Central memory CD8-positive, alpha-beta T cell (primary cell): Measurements from ENCODE around the gene ISG20L2.
"Not testable (repeated sequence)": the region's sequence is repeated elsewhere in the genome, so short reads cannot be mapped to it uniquely, and the experiment has no call there.

ENCODE experiments used
- ATAC-seq: fragments of 150-1000 bp; cut with Tn5 transposase; replicated peaks from 2 replicates; pipeline ENCODE4 v1.10.0; 2022; ENCODE audit warnings: mild to moderate bottlenecking, moderate FRiP score, moderate number of reproducible peaks; ENCODE audit not compliant: poor library complexity, severe bottlenecking; ENCODE audit errors: extremely low read depth
- DNase-seq, 2 donors: peaks; one replicate each; pipeline ENCODE4 v3.0.0; 2021; ENCODE audit warnings: low spot score in 2 of 2
- H3K27ac Mint-ChIP-seq: one replicate; pipeline ENCODE4 v1.8.0; 2022; ENCODE audit warnings: low read depth, mild to moderate bottlenecking, moderate library complexity, mixed read lengths
- H3K27me3 Mint-ChIP-seq: one replicate; pipeline ENCODE4 v1.8.0; 2022; ENCODE audit warnings: mixed read lengths
- H3K36me3 Mint-ChIP-seq: one replicate; pipeline ENCODE4 v1.8.0; 2022; ENCODE audit warnings: mild to moderate bottlenecking, moderate library complexity, mixed read lengths; ENCODE audit not compliant: insufficient read depth
- H3K4me1 Mint-ChIP-seq: one replicate; pipeline ENCODE4 v1.8.0; 2022; ENCODE audit warnings: mixed read lengths
- H3K4me3 Mint-ChIP-seq: one replicate; pipeline ENCODE4 v1.8.0; 2022; ENCODE audit warnings: mild to moderate bottlenecking, moderate library complexity, mixed read lengths
- H3K9me3 Mint-ChIP-seq: one replicate; pipeline ENCODE4 v1.8.0; 2022; ENCODE audit warnings: mixed read lengths

Gene ISG20L2

GRCh38 chr1:156766298-156767100 is 37.9 kb upstream of the ISG20L2 start:
- Mint-ChIP-seq H3K27me3 (no peaks in the 10 kb centered on the region), H3K4me3 (no peak overlapping the region), H3K27ac (no peak overlapping the region), H3K36me3 (peaks cover 22% of the 10 kb centered on the region), H3K9me3 (no peaks in the 10 kb centered on the region), H3K4me1 (peaks cover 34% of the 10 kb centered on the region)
- ATAC-seq (no peak), DNase-seq (no peak)

- peaks cover 26% of the 10 kb centered on the region for H3K4me1 Mint-ChIP-seq
- ATAC-seq (no peak), DNase-seq (no peak)
- H3K27ac Mint-ChIP-seq: peak overlapping the region; percentile 53
- H3K36me3 Mint-ChIP-seq: peaks cover 17% of the 10 kb centered on the region
- no peaks in the 10 kb centered on the region for H3K9me3 Mint-ChIP-seq
- no peaks in the 10 kb centered on the region for H3K27me3 Mint-ChIP-seq
- H3K4me3 Mint-ChIP-seq: no peak overlapping the region
Measured at GRCh38 chr1:156765666-156766065, 37.1 kb upstream of the ISG20L2 start.

GRCh38 chr1:156765136-156765535 is 36.6 kb upstream of the ISG20L2 start:
- H3K9me3 Mint-ChIP-seq, H3K4me3 Mint-ChIP-seq, ATAC-seq, DNase-seq, H3K27me3 Mint-ChIP-seq: not testable (repeated sequence)
- H3K27ac Mint-ChIP-seq: peak overlapping the region; percentile 53
- peaks cover 22% of the 10 kb centered on the region for H3K4me1 Mint-ChIP-seq
- H3K36me3 Mint-ChIP-seq: peaks cover 13% of the 10 kb centered on the region

- Mint-ChIP-seq H3K9me3 (no peaks in the 10 kb centered on the region), H3K36me3 (peaks cover 3% of the 10 kb centered on the region), H3K27me3 (no peaks in the 10 kb centered on the region), H3K27ac (no peak overlapping the region), H3K4me1 (no peaks in the 10 kb centered on the region), H3K4me3 (no peak overlapping the region)
- DNase-seq (no peak), ATAC-seq (no peak)
Measured at GRCh38 chr1:156760796-156761104, 32.2 kb upstream of the ISG20L2 start.

GRCh38 chr1:156760092-156760795 is 31.7 kb upstream of the ISG20L2 start:
- Mint-ChIP-seq H3K27me3 (no peaks in the 10 kb centered on the region), H3K4me1 (peaks cover 4% of the 10 kb centered on the region)
- no peak for ATAC-seq

GRCh38 chr1:156757572-156758253 is 29.1 kb upstream of the ISG20L2 start:
- not testable (repeated sequence) for ATAC-seq, H3K9me3 Mint-ChIP-seq, H3K27ac Mint-ChIP-seq, DNase-seq, H3K36me3 Mint-ChIP-seq, H3K27me3 Mint-ChIP-seq, H3K4me3 Mint-ChIP-seq
- peaks cover 13% of the 10 kb centered on the region for H3K4me1 Mint-ChIP-seq

More at GRCh38 chr1:156760092-156760795, 31.7 kb upstream of the ISG20L2 start:
- DNase-seq: no peak
- H3K27ac Mint-ChIP-seq: no peak overlapping the region
- H3K9me3 Mint-ChIP-seq: no peaks in the 10 kb centered on the region
- H3K36me3 Mint-ChIP-seq: no peaks in the 10 kb centered on the region
- no peak overlapping the region for H3K4me3 Mint-ChIP-seq

- no peak for ATAC-seq
- H3K27me3 Mint-ChIP-seq: no peaks in the 10 kb centered on the region
Measured at GRCh38 chr1:156756355-156756754, 27.8 kb upstream of the ISG20L2 start.

GRCh38 chr1:156755527-156755950 is 27.0 kb upstream of the ISG20L2 start:
- H3K4me3 Mint-ChIP-seq: no peak overlapping the region
- peaks cover 9% of the 10 kb centered on the region for H3K36me3 Mint-ChIP-seq

More at GRCh38 chr1:156756355-156756754, 27.8 kb upstream of the ISG20L2 start:
- Mint-ChIP-seq H3K36me3 (peaks cover 9% of the 10 kb centered on the region), H3K27ac (no peak overlapping the region), H3K4me3 (no peak overlapping the region), H3K4me1 (peaks cover 15% of the 10 kb centered on the region), H3K9me3 (no peaks in the 10 kb centered on the region)
- DNase-seq: no peak

GRCh38 chr1:156754219-156754618 is 25.7 kb upstream of the ISG20L2 start:
- no peaks in the 10 kb centered on the region for H3K9me3 Mint-ChIP-seq
- H3K4me1 Mint-ChIP-seq: peaks cover 30% of the 10 kb centered on the region
- ATAC-seq (no peak), DNase-seq (no peak)
- H3K27ac Mint-ChIP-seq: no peak overlapping the region
- H3K27me3 Mint-ChIP-seq: no peaks in the 10 kb centered on the region
- H3K4me3 Mint-ChIP-seq: no peak overlapping the region
- peaks cover 12% of the 10 kb centered on the region for H3K36me3 Mint-ChIP-seq

More at GRCh38 chr1:156755527-156755950, 27.0 kb upstream of the ISG20L2 start:
- H3K27ac Mint-ChIP-seq: no peak overlapping the region
- DNase-seq (no peak), ATAC-seq (no peak)
- H3K27me3 Mint-ChIP-seq: no peaks in the 10 kb centered on the region
- peaks cover 16% of the 10 kb centered on the region for H3K4me1 Mint-ChIP-seq
- no peaks in the 10 kb centered on the region for H3K9me3 Mint-ChIP-seq

GRCh38 chr1:156752843-156753482 is 24.4 kb upstream of the ISG20L2 start:
- H3K27me3 Mint-ChIP-seq: no peaks in the 10 kb centered on the region
- peak overlapping the region; percentile 88 for H3K4me3 Mint-ChIP-seq
- H3K36me3 Mint-ChIP-seq: peaks cover 12% of the 10 kb centered on the region
- no peak for ATAC-seq
- no peaks in the 10 kb centered on the region for H3K9me3 Mint-ChIP-seq
- H3K4me1 Mint-ChIP-seq: peaks cover 42% of the 10 kb centered on the region
- no peak for DNase-seq
- peak overlapping the region; percentile 49 for H3K27ac Mint-ChIP-seq

GRCh38 chr1:156751757-156752481 is 23.4 kb upstream of the ISG20L2 start:
- ATAC-seq: peak; percentile 86
- peak overlapping the region; percentile 91 for H3K27ac Mint-ChIP-seq
- no peaks in the 10 kb centered on the region for H3K9me3 Mint-ChIP-seq
- H3K27me3 Mint-ChIP-seq: no peaks in the 10 kb centered on the region
- DNase-seq: peak; percentile 78 to 88
- peaks cover 15% of the 10 kb centered on the region for H3K36me3 Mint-ChIP-seq
- peak overlapping the region; percentile 88 for H3K4me3 Mint-ChIP-seq
- peaks cover 50% of the 10 kb centered on the region for H3K4me1 Mint-ChIP-seq

- Mint-ChIP-seq H3K4me3 (peak within 1 kb of the TSS; percentile 88), H3K4me1 (peaks cover 55% of the 10 kb centered on the region), H3K36me3 (peaks cover 16% of the 10 kb centered on the region), H3K27ac (peak within 1 kb of the TSS; percentile 98), H3K27me3 (no peaks in the 10 kb centered on the region), H3K9me3 (no peaks in the 10 kb centered on the region)
- DNase-seq: no peak
- no peak for ATAC-seq
Measured at GRCh38 chr1:156751451-156751756, 22.8 kb upstream of the ISG20L2 start, which contains the start of gene HDGF. Gene HDGF, minus strand, starts transcription at chr1:156751675. Its CDS starts 246 bp downstream, at chr1:156751429.
